ENCODE results near the gene CMIP.

CMIP gene

DNA sequence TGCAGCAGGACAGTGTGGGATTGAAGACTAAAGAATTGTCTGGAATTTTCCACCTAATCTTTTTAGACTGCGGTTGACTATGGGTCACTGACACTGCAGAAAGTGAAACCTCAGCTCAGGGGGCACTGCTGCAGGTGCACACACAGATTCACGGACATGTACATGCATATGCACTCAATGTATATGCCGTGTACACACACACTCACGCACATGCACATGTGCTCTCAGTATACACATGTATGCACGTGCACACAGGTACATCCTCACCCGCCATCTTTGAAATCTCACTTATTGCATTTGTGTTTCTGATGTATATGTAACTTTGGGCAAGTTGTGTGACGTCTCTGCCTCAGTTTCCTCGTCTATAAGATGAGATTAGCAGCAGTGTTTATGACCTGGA lies 27.3 kb downstream of the CMIP start:
- peaks cover 0 to 79% (median 10%) of the 10 kb centered on the region in 11 experiments; a peak in 8 of 22 replicates for H4K20me1 ChIP-seq
- peak overlapping the region in 5 of 11 experiments; percentile 7 to 54 (median 35); a peak in 7 of 22 replicates for H3K9ac ChIP-seq
- H3K27ac ChIP-seq: peak overlapping the region in 10 of 11 experiments; percentile 56 to 98 (median 92); a peak in 19 of 22 replicates
- peaks cover 13 to 67% (median 47%) of the 10 kb centered on the region in 11 experiments; a peak in 21 of 22 replicates for H3K36me3 ChIP-seq
- H3K4me3 ChIP-seq: no peak overlapping the region; a peak in 1 of 20 replicates
- H3K27me3 ChIP-seq: no peaks in the 10 kb centered on the region
- TF ChIP-seq Cebpa-rat (IDR thresholded peaks at IDR 0.05): no peak
- peaks cover 88 to 100% (median 99%) of the 10 kb centered on the region in 10 experiments for H3K4me1 ChIP-seq
- H3K9me3 ChIP-seq (replicated peaks in 1 of 11): peaks cover 0 to 19% (median 10%) of the 10 kb centered on the region in 11 experiments; a peak in 11 of 22 replicates
- H3K4me2 ChIP-seq: peak overlapping the region; percentile 86 to 98 (median 90)

DNA sequence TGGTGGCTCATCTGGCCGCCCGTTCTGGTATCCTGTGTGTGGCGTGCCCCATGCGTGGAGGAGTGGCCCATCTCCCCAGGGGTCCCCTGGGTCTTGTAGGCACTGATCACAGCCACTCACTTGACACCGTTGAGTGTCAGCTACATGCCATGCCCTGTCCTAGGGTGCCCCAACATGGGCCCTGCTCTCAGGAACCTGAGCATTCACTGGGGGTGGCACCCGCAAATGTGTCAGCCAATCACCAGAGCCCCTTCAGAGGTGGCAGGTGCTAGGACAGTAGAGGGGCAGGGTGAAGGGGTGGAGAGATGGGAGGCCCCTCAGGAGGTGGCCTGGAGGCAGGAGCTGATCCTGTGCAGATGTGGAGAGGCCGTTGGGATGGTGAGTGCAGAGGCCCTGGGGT lies 27.8 kb downstream of the CMIP start:
- H3K27me3 ChIP-seq: no peaks in the 10 kb centered on the region
- H3K4me2 ChIP-seq: peak overlapping the region; percentile 86 to 98 (median 90)
- no peak for TF ChIP-seq Cebpa-rat (IDR thresholded peaks at IDR 0.05)
- peaks cover 88 to 100% (median 99%) of the 10 kb centered on the region in 10 experiments for H3K4me1 ChIP-seq
- H4K20me1 ChIP-seq: peaks cover 0 to 74% (median 10%) of the 10 kb centered on the region in 11 experiments; a peak in 8 of 22 replicates
- H3K27ac ChIP-seq: peak overlapping the region; percentile 26 to 98 (median 91); a peak in 20 of 22 replicates
- H3K9ac ChIP-seq: peak overlapping the region in 10 of 11 experiments; percentile 7 to 54 (median 42); a peak in 13 of 22 replicates
- H3K4me3 ChIP-seq: no peak overlapping the region
- H3K36me3 ChIP-seq: peaks cover 13 to 72% (median 50%) of the 10 kb centered on the region in 11 experiments; a peak in 21 of 22 replicates
- H3K9me3 ChIP-seq (replicated peaks in 1 of 11): peaks cover 0 to 21% (median 12%) of the 10 kb centered on the region in 11 experiments; a peak in 11 of 22 replicates

DNA sequence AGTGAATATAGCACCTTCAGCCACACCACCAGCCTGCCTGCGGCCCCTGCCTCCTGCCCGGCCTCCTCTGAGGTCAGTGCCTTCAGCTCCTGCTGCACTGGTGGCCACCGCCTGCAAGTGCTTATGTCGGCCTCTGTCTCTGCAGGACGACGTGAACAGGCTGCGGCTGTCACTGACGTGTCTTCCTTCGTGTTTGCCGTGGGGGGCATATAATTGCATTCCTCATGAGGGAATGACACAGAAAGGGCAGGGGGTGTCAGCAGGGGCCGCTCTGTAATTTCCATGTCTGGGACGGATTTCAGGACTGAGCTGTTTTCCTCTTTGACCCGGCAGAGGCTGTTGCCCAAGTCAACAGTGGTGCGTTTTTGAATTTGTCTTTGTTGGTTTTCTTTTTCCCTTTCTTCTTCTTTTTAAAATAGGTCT lies 28.5 kb downstream of the CMIP start:
- no peak for TF ChIP-seq Cebpa-rat (IDR thresholded peaks at IDR 0.05)
- H4K20me1 ChIP-seq: peaks cover 0 to 68% (median 10%) of the 10 kb centered on the region in 11 experiments; a peak in 8 of 22 replicates
- H3K9me3 ChIP-seq (replicated peaks in 1 of 11): peaks cover 0 to 21% (median 12%) of the 10 kb centered on the region in 11 experiments; a peak in 11 of 22 replicates
- no peak overlapping the region; a peak in 1 of 20 replicates for H3K4me3 ChIP-seq
- peak overlapping the region; percentile 15 to 98 (median 91); a peak in 20 of 22 replicates for H3K27ac ChIP-seq
- H3K9ac ChIP-seq: peak overlapping the region in 10 of 11 experiments; percentile 7 to 54 (median 42); a peak in 13 of 22 replicates
- H3K27me3 ChIP-seq: no peaks in the 10 kb centered on the region
- H3K4me2 ChIP-seq: peak overlapping the region; percentile 86 to 98 (median 90)
- peaks cover 88 to 100% (median 99%) of the 10 kb centered on the region in 10 experiments for H3K4me1 ChIP-seq
- H3K36me3 ChIP-seq: peaks cover 13 to 70% (median 50%) of the 10 kb centered on the region in 11 experiments; a peak in 21 of 22 replicates

- Histone ChIP-seq H3K9ac (peak overlapping the region in 8 of 11 experiments; percentile 7 to 54 (median 47); a peak in 9 of 22 replicates), H4K20me1 (peaks cover 0 to 68% (median 10%) of the 10 kb centered on the region in 11 experiments; a peak in 8 of 22 replicates), H3K4me2 (peak overlapping the region; percentile 86 to 98 (median 90)), H3K9me3 (replicated peaks in 1 of 11) (peaks cover 0 to 21% (median 12%) of the 10 kb centered on the region in 11 experiments; a peak in 11 of 22 replicates), H3K27me3 (no peaks in the 10 kb centered on the region), H3K27ac (peak overlapping the region; percentile 15 to 98 (median 91); a peak in 20 of 22 replicates), H3K36me3 (peaks cover 13 to 69% (median 50%) of the 10 kb centered on the region in 11 experiments; a peak in 21 of 22 replicates), H3K4me1 (peaks cover 88 to 100% (median 99%) of the 10 kb centered on the region in 10 experiments), H3K4me3 (no peak overlapping the region; a peak in 2 of 20 replicates)
- no peak for TF ChIP-seq Cebpa-rat (IDR thresholded peaks at IDR 0.05)
These were observed 28.9 kb downstream of the CMIP start for GRCh38 chr16:81473558-81473957.

GRCh38 chr16:81473969-81474959 lies 29.7 kb downstream of the CMIP start:
- H3K4me2 ChIP-seq: peak overlapping the region; percentile 86 to 98 (median 90)

DNA sequence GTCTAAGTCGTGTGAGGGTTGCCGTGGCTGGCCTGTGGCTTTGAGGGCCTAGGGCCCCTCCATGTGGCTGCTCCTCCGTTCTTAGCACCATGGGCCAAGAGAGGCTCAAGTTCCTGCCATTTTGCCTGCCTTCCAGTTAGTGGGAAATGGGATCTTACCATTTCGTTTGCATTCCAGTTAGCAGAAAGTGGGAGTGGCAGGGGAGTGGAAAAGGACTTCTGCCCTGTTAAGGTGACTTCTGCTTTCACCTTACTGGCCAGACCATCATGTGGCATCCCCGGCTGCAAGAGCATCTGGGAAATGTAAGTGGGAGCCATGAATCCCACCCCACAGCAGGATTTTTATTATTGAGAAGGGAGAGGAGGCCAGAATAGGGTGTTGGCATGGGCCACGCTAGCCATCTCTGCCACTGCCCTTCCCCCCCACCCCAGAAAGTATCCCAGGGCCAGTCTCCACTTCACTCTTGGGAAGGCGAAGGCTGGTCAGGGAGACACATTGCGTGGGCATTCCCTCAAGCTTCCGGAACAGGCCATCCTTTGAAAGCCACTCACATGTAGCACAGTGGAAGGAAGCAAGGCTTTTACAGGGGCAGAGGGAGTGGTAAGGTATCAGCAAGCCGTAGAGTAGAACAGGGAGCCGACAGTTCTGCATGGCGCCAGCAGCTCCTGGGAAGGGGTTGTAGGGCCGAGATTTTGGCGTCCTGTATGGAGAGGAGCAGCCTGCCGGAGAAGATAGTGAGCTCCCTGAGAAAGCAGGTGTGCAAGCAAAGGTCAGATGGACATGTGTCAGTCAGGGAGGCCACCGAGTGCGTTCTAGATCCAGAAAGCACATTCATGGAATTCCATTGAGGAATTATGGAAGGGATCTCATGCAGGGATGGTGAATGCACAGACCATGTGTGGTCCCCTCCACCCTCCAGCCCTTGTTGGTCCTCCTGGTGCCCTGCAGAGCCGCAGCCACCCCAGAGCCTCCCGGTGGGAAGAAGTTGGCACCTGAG lies 33.4 kb downstream of the CMIP start:
- Histone ChIP-seq H3K27me3 (no peaks in the 10 kb centered on the region), H3K36me3 (peaks cover 3 to 53% (median 37%) of the 10 kb centered on the region in 11 experiments; a peak in 19 of 22 replicates), H3K4me2 (peak overlapping the region; percentile 81 to 98 (median 92)), H3K9ac (peak overlapping the region; percentile 61 to 86 (median 78); a peak in 21 of 22 replicates), H3K9me3 (replicated peaks in 1 of 11) (peaks cover 0 to 21% (median 12%) of the 10 kb centered on the region in 11 experiments; a peak in 11 of 22 replicates), H3K4me3 (peak overlapping the region in 8 of 10 experiments; percentile 15 to 55 (median 38); a peak in 11 of 20 replicates), H3K27ac (peak overlapping the region; percentile 64 to 98 (median 92); a peak in 21 of 22 replicates), H3K4me1 (peaks cover 88 to 100% (median 97%) of the 10 kb centered on the region in 10 experiments), H4K20me1 (peaks cover 0 to 33% (median 1%) of the 10 kb centered on the region in 11 experiments; a peak in 8 of 22 replicates)
- no peak for TF ChIP-seq Cebpa-rat (IDR thresholded peaks at IDR 0.05)

More at GRCh38 chr16:81473969-81474959, 29.7 kb downstream of the CMIP start:
- Histone ChIP-seq H3K36me3 (peaks cover 13 to 69% (median 50%) of the 10 kb centered on the region in 11 experiments; a peak in 21 of 22 replicates), H3K4me3 (no peak overlapping the region; a peak in 2 of 20 replicates), H3K4me1 (peaks cover 88 to 100% (median 98%) of the 10 kb centered on the region in 10 experiments), H3K27ac (peak overlapping the region; percentile 15 to 98 (median 91); a peak in 19 of 22 replicates), H3K9ac (peak overlapping the region in 7 of 11 experiments; percentile 7 to 54 (median 45); a peak in 10 of 22 replicates), H3K9me3 (replicated peaks in 1 of 11) (peaks cover 0 to 21% (median 12%) of the 10 kb centered on the region in 11 experiments; a peak in 11 of 22 replicates), H3K27me3 (no peaks in the 10 kb centered on the region), H4K20me1 (peaks cover 0 to 66% (median 10%) of the 10 kb centered on the region in 11 experiments; a peak in 8 of 22 replicates)
- TF ChIP-seq Cebpa-rat (IDR thresholded peaks at IDR 0.05): no peak

GRCh38 chr16:81478876-81479511 lies 34.4 kb downstream of the CMIP start:
- Histone ChIP-seq H3K4me2 (peak overlapping the region; percentile 81 to 98 (median 92)), H3K4me1 (peaks cover 88 to 100% (median 97%) of the 10 kb centered on the region in 10 experiments), H3K27me3 (no peaks in the 10 kb centered on the region), H3K9ac (peak overlapping the region; percentile 74 to 86 (median 78); a peak in 21 of 22 replicates), H3K36me3 (peaks cover 3 to 49% (median 32%) of the 10 kb centered on the region in 11 experiments; a peak in 19 of 22 replicates), H3K27ac (peak overlapping the region; percentile 78 to 98 (median 92)), H3K9me3 (replicated peaks in 1 of 11) (peaks cover 0 to 21% (median 12%) of the 10 kb centered on the region in 11 experiments; a peak in 11 of 22 replicates), H4K20me1 (peaks cover 0 to 33% (median 0%) of the 10 kb centered on the region in 11 experiments; a peak in 6 of 22 replicates), H3K4me3 (peak overlapping the region in 9 of 10 experiments; percentile 15 to 55 (median 36); a peak in 15 of 20 replicates)
- peak in 8 of 11 experiments; percentile 50 to 78 (median 64); a peak in 16 of 22 replicates for TF ChIP-seq Cebpa-rat (IDR thresholded peaks at IDR 0.05)
